ENCODE data around the gene TECPR2.

The TECPR2 gene

DNA sequence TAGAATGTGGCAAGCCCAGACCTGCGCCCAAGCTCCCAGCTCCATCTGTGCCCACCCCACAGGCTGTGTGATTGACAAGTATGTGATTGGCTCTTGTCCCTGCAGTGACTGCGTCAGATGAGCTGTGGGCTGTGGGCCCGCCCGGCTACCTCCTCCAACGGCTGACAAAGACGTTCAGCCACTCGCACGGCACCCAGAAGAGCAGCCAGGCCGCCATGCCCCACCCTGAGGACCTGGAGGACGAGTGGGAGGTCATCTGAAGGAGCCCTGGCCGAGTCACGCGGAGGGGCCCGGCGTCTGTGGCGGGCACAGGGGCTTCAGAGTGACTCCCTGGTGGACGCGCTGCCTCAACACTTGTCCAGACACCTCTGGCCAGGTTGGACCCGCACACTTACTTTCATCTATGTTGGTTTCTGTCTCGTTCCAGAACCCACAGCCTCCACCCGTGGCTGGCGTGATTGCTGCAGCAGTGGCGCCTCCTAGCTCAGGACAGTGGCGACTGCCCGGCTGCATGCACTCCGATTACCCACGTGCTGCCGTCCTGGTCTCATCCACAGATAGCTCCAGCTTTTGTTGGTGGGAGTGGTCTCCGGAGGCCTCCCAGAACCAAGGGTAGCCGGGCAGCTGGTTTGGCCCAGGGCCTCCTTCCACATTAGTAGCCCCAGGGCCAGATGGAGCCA is 135.4 kb downstream of the TECPR2 start:
- DNase-seq = no peak

DNA sequence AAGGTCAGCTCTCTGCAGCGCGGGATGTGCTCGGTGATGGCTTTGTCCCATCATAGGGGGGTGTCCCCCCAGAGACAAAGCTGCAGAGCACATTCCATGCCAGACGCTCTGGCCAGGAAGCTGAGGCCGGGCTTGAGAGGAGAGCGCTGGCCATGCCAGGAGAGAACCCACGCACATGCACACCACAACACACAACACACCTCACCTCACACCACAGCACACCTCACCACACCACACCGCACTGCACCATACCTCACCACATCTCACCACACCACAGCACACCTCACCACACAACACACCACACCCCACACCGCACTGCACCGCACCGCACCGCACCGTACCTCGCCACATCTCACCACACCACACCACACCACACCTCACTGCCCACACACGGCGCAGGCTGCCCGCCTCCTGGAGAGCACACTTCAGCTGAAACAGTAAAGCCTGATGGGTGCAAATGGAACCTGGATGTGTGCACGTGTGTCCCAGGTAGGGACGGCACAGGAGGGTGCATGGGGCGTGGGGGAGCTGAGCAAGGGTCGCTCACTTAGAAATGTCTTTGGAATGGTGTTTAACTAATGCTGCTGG is 136.0 kb downstream of the TECPR2 start:
- DNase-seq = no peak

- no peak for DNase-seq
These were observed 136.8 kb downstream of the TECPR2 start for GRCh38 chr14:102499401-102500157.

GRCh38 chr14:102500158-102500662 is 137.5 kb downstream of the TECPR2 start:
- no peak for DNase-seq

DNA sequence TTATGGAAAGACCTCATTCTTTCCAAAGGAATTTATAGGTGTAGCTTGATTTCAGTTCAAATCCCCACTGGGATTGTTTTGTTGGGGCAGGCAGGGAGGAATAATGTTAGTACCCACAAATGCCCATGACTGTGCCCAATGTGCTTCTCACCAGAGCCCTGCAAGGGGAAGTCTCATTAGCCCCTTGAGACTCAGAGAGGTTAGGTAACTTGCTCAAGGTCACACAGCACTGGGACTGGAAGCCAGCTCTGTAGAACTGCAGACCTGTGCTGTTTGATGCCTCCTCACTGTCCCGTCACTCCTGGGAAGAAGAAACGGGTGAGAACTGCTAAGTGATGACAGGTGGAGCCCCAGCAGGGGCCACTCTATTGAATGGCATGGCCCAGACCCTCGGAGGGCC is 138.0 kb downstream of the TECPR2 start:
- DNase-seq = no peak

GRCh38 chr14:102501751-102502315 is 139.1 kb downstream of the TECPR2 start:
- DNase-seq = no peak

DNA sequence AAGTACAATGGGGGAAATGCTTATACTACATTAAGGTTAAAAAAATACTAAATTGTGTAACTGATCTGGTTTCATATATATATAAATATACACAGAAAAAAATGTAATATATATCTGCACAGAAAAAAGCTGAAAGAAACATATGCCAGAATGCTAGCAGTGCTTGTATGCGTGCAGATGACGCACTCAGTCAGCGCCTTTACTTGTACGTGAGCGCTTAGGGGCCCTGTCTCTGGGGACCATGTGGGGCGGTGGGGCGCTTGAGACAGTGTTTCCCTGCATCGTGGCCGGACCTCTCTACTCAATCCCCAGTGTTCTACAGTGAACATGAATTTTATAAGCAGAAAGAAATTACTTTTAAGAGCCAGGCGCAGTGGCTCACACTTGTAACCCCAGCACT is 139.8 kb downstream of the TECPR2 start:
- no peak for DNase-seq

DNA sequence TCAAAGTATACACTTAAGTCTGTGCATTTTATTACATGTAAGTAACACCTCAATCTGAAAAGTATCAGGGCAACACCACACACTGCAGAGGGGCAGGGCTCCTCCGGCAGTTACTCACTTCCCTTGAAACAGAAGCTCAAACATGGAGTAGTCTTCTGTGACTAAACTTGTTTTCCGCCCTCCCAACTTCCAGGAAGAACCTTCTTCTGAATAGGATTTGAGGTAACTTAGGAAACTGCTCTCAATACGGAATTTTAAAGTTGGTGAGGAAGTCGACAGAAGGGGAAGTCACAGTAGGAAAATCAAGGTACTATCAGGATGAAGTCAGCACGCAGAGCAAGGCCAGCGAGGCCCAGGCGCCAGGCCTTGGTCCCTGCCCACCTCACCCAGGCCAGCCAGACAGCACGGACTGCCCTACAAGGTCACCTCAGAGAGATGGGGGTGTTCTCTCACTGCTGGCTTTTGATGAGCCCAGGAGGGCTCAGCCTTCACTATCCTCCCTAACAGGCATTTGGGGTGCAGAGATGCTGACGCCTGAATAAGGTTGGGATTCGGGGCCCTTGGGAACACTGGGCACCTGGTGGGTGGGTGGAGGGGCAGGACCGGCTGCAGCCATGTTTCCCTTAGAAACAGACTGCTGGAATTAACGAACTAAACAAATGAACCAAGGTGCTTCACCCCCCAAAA is 141.0 kb downstream of the TECPR2 start:
- no peak for DNase-seq

DNA sequence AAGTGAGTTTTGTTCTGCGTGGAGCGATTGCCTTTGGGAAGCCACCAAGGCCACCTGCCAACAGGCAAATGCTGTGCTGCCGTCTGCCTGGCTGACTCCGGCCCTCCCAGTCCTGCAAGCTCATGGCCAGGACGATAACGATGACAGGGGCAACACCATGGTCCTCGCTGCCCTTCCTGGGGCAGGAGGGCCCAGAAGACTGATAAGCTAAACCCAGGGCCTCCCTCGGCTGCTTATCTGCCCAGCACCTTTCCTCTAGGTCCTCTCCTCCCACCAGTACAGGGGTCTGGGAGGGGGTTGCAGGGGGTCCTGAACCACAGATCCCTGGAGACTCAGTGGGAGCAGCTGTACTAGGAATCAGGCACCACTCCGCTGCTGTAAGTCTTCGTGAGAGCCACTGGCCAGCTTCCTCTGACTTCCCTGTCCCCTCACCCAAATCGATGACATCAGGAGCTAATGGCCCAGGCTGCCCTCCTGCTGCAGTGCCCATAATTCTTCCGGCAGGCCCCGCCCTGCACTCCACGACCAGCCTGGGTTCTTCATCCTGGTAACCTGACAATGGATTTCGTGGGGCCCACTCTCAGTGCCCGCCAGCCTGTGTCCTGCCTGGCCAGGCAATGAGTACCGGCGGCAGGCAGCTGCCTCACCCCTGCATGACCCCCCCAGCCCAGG is 141.7 kb downstream of the TECPR2 start:
- no peak for DNase-seq

- DNase-seq = no peak
These were observed 142.4 kb downstream of the TECPR2 start for GRCh38 chr14:102505000-102505619.

DNA sequence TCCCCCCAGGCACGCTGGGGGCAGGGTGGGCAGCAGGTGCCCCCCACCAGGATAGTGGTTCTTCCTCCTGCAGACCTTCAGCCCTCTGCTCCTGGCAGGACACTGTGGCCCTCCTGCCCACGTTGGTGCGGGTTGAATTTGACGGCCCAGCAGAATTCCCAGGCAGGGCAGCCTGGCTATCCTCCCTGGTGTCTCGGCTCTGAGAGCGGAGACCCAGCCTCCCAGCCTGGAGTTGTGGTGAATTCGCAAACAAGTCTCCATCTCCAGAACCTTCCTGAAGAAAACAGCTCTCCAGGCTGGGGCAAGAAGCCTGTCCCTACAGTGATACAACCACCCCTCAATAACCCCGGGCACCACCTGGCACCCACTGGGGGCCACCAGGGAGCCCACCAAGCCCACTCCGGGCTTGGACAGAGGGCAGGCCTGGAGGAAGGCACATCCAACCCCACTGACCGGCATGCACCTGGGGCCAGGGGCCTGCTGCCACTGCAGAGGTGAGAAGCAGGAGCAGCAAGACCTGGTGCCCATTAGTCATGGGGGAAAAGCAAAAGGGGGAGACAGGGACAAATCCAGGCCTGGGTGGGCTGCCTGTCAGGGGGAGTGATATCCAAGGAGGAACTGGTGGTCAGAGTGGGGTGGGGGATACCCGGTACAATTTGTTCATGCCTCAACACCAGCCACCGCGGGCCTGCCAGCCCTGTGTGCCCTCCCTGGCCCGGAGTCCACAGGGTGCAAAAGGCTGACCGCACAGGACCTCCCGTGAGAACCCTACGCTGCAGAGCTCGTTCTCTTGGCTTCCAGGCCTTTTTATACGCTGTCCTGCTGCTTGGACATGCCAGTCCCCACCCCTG is 143.3 kb downstream of the TECPR2 start:
- DNase-seq = no peak

DNA sequence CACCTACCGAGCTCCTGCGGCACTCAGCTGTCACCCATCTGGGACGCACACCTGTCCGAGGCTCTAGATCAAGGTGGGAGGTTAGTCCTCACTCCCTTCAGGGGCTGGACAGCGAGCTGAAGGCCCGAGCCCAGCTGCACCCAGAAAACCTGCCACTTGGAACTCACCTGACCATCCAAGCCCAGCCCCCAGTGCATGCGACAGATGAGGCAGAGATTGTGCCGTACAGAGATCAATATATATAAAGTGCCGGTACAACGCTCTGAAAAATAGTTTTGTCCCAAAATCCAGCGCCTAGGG is 143.8 kb downstream of the TECPR2 start:
- no peak for DNase-seq

GRCh38 chr14:102507081-102507856 is 144.5 kb downstream of the TECPR2 start:
- no peak for DNase-seq

DNA sequence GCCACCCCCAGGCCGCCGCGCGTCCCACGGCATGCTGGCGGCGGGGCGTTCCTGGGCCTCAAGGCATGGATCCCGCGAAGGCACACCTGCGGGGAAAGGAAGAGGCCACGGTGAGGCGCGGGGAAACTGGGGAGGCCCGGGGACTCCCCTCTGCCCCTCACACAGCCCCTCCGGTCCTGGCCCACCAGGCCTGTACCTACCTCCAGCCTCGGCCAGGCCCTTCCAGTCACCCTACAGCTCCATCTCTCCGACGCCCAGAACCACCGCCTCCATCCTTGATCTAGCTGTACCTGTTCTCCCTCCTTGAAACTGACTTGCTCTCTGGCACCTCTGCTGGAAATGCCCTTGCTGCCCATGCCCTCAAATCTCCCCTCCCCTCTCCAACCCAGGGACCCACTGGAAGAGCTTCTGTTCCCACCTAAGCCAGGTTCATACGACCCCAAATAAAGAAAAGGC is 145.1 kb downstream of the TECPR2 start:
- no peak for DNase-seq

GRCh38 chr14:102508410-102508773 is 145.7 kb downstream of the TECPR2 start:
- DNase-seq = no peak

DNA sequence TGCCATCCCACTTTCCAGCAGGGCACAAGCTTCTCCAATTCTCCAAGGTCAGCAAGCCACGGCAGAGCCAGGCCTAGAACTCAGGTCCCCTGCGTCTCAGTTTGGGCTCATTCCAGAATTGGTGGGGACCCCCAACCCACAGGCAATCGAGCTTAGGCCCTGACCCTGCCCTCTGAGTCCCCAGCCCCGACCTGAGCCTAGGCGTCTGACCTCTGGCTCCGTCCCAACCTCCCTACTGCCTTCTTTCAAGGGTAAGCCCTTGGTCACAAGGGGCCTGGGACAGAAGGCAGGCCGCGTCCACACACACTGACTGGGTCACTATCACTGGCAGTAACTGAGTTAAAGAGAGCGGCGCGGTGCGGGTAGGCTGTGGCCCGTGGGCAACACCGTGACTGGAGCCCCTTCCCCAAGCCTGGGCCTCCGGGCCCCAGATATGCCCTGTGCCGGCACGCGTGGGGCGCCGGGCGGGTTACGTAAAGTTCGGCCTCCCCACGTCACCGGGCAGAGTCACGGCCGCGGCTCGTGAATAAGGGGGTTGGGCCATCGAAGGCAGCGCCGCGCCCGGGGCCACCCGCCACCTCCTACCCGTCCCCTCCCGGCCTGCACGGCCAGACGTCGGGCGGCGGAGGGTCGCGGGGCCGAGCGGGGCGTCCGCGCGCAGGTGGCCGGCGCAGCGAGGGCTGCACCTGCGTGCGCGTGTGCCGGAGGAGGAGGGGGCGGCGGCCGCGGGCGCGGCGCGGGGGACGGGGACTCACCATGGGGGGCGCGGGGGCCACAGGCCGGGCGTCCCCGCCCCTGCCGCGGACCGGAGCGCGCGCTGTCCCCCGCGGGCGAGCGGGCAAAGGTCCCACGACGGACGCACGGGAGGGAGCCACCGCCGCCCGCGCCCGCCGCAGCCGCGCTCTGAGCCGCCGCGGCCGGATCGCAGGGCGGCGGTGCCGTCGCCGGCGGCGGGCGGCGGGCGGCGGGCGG is 146.3 kb downstream of the TECPR2 start:
- peak; percentile 25 for DNase-seq

GRCh38 chr14:102509746-102510615 is 147.2 kb downstream of the TECPR2 start, which contains the start of gene ANKRD9:
Gene ANKRD9 (minus strand): TSS chr14:102509776. CDS start chr14:102507889, 1,887 bp downstream.
- DNase-seq = peak; percentile 76

Measured in effector CD4-positive, alpha-beta T cell (primary cell).